HepG2 (cell line): ENCODE measurements around the gene PVALB. TPM values are rescaled to one million over a fixed set of nuclear protein-coding genes. Genes with fewer than 3 reads are reported as not detected.

Experiments used
- ATAC-seq: fragments of 200-7000 bp; cut with Tn5 transposase; 3 replicates; pipeline ENCODE4 v1.9.1; 2020; ENCODE audit warnings: mild to moderate bottlenecking, moderate library complexity
- BruUV-seq: library from RNA; stranded (reverse); fragments of 400-500 nt; replicated peaks from 2 replicates; lab custom pipeline; 2021; lab: Mats Ljungman, UMichigan
- CTCF ChIA-PET: fragments of 300-600 bp; formaldehyde crosslinking; extraction: SDS; loops from one replicate; lab custom pipeline; 2021; ENCODE audit warnings: low total read pairs, inconsistent platforms, low intra/inter-chr PET ratio; lab: Yijun Ruan, JAX
- POLR2A ChIA-PET: fragments of 350-600 bp; sonication (Branson Sonifier 250); formaldehyde crosslinking; loops from one replicate; lab custom pipeline; 2020; ENCODE audit warnings: antibody characterized with exemption, inconsistent platforms; lab: Yijun Ruan, JAX
- DNase-seq: peaks from one replicate; pipeline ENCODE4 v3.0.0-alpha.2; 2015; ENCODE audit warnings: low spot score
- FAIRE-seq: peaks from 3 replicates; lab custom pipeline; 2011; peaks lifted over from hg19 to GRCh38; lab: Jason Lieb, UNC
- H2AFZ ChIP-seq: one replicate; pipeline ENCODE4 v1.6.1; 2011; ENCODE audit warnings: low read length, inconsistent platforms
- H3K27ac ChIP-seq: fragments of 300-600 bp; 3 replicates; pipeline ENCODE4 v1.8.0; 2011; ENCODE audit warnings: mixed run types, mild to moderate bottlenecking, mixed read lengths, low read length, inconsistent platforms; ENCODE audit not compliant: insufficient read depth; ENCODE audit errors: extremely low read length
- H3K27me3 ChIP-seq, 2 experiments: fragments of 200-600 bp in 1 of 2; 2 replicates in 1 of 2; 3 replicates in 1 of 2; pipeline versions ENCODE4 v1.6.0 to v1.8.0; 2011; ENCODE audit warnings: low read length in 2 of 2, mild to moderate bottlenecking in 2 of 2, moderate library complexity in 2 of 2, inconsistent platforms in 1 of 2; ENCODE audit not compliant: insufficient read depth in 2 of 2, control insufficient read depth in 1 of 2
- H3K36me3 ChIP-seq, 2 experiments: fragments of 200-600 bp in 1 of 2; replicated peaks in 1 of 2; 2 replicates in 1 of 2; 3 replicates in 1 of 2; pipeline versions ENCODE4 v1.5.1 to v1.8.0; 2011; ENCODE audit warnings: low read length in 2 of 2, inconsistent platforms in 1 of 2; ENCODE audit not compliant: insufficient read depth in 2 of 2, control insufficient read depth in 1 of 2
- H3K4me1 ChIP-seq: 2 replicates; pipeline ENCODE4 v1.5.1; 2012; ENCODE audit warnings: low read length, inconsistent platforms; ENCODE audit not compliant: insufficient read depth
- H3K4me2 ChIP-seq: 2 replicates; pipeline ENCODE4 v1.6.0; 2011; ENCODE audit warnings: low read depth, low read length, inconsistent platforms
- H3K4me3 ChIP-seq, 3 experiments: fragments of 200-600 bp in 1 of 3; sonication (generic), shearing (Covaris generic) in 1 of 3; replicated peaks in 1 of 3; 2 replicates each; pipeline ENCODE4 v1.5.1; 2011 to 2016; ENCODE audit warnings: low read length in 3 of 3, inconsistent platforms in 2 of 3, low read depth in 2 of 3, mild to moderate bottlenecking in 2 of 3, control low read depth in 1 of 3, mixed read lengths in 1 of 3; ENCODE audit not compliant: insufficient read depth in 1 of 3
- H3K79me2 ChIP-seq: one replicate; pipeline ENCODE4 v1.6.1; 2011; ENCODE audit warnings: low read length, inconsistent platforms; ENCODE audit not compliant: insufficient read depth
- H3K9ac ChIP-seq: 2 replicates; pipeline ENCODE4 v1.6.0; 2011; ENCODE audit warnings: mild to moderate bottlenecking, low read depth, low read length, inconsistent platforms; ENCODE audit not compliant: insufficient read depth
- H3K9me3 ChIP-seq: 2 replicates; pipeline ENCODE4 v1.5.1; 2012; ENCODE audit warnings: mild to moderate bottlenecking, low read length
- H4K20me1 ChIP-seq: 2 replicates; pipeline ENCODE4 v1.6.0; 2011; ENCODE audit warnings: inconsistent platforms, mild to moderate bottlenecking, low read length, moderate library complexity; ENCODE audit not compliant: insufficient read depth
- CHD2 ChIP-seq: IDR thresholded peaks from 2 replicates; pipeline ENCODE4 v1.6.1; 2011; ENCODE audit warnings: low read depth, low read length, improper control_type of control experiment
- CREBL2 ChIP-seq: sonication (generic); formaldehyde crosslinking; IDR thresholded peaks from 2 replicates; pipeline ENCODE4 v1.8.1; 2023; ENCODE audit warnings: missing genetic modification reagents, mild to moderate bottlenecking, borderline replicate concordance
- EEA1 ChIP-seq: sonication (generic); formaldehyde crosslinking; IDR thresholded peaks from 2 replicates; pipeline ENCODE4 v1.5.1; 2020; ENCODE audit warnings: mild to moderate bottlenecking, missing genetic modification reagents, borderline replicate concordance
- IRF2 ChIP-seq: IDR thresholded peaks from 2 replicates; pipeline ENCODE4 v1.6.1; 2018; ENCODE audit warnings: missing genetic modification reagents, missing compliant biosample characterization
- LRRFIP1 ChIP-seq: sonication (generic); formaldehyde crosslinking; conservative IDR thresholded peaks from 2 replicates; pipeline ENCODE4 v1.4.0; 2020; ENCODE audit warnings: missing genetic modification reagents
- MED8 ChIP-seq: sonication (generic); formaldehyde crosslinking; IDR thresholded peaks from 2 replicates; pipeline ENCODE4 v1.8.1; 2023; ENCODE audit warnings: mild to moderate bottlenecking, missing genetic modification reagents; ENCODE audit not compliant: insufficient replicate concordance
- NR2F2 ChIP-seq: IDR thresholded peaks from 2 replicates; pipeline ENCODE4 v1.6.1; 2012; ENCODE audit warnings: low read depth, inconsistent platforms, borderline replicate concordance
- PHB2 ChIP-seq: fragments of 450-650 bp; IDR thresholded peaks from 2 replicates; pipeline ENCODE4 v1.6.1; 2018; ENCODE audit not compliant: partially characterized antibody
- PRDM4 ChIP-seq: sonication (generic); formaldehyde crosslinking; IDR thresholded peaks from 2 replicates; pipeline ENCODE4 v1.9.0; 2021; ENCODE audit warnings: missing genetic modification reagents, borderline replicate concordance
- SMARCE1 ChIP-seq: fragments of 450-650 bp; IDR thresholded peaks from 2 replicates; pipeline ENCODE4 v1.6.1; 2017; ENCODE audit warnings: borderline replicate concordance
- SP2 ChIP-seq: sonication (generic); formaldehyde crosslinking; IDR thresholded peaks from 2 replicates; pipeline ENCODE4 v1.5.1; 2020; ENCODE audit warnings: mild to moderate bottlenecking, missing genetic modification reagents
- ZBTB37 ChIP-seq: sonication (generic); formaldehyde crosslinking; IDR thresholded peaks from 2 replicates; pipeline ENCODE4 v1.4.0; 2020; ENCODE audit warnings: mild to moderate bottlenecking, missing genetic modification reagents
- ZSCAN31 ChIP-seq: sonication (generic); formaldehyde crosslinking; IDR thresholded peaks from 2 replicates; pipeline ENCODE4 v1.5.0; 2020; ENCODE audit warnings: low read depth, mild to moderate bottlenecking, missing genetic modification reagents
- WGBS: methylation state at CpG from one replicate; pipeline ENCODE4 v1.1.6; 2017; ENCODE audit warnings: low lambda C conversion rate; 5-methylcytosine and 5-hydroxymethylcytosine counted together
- in situ Hi-C: cut with HindIII; loops from 2 replicates; pipeline ENCODE4 v1.10.0; 2017; ENCODE audit warnings: low pct_unique_long_range_greater_than_20kb; ENCODE audit not compliant: extremely low pct_ligation_motif_present
- intact Hi-C: fragments of 100-400 bp; cut with micrococcal nuclease; formaldehyde crosslinking; loops from one replicate; pipeline ENCODE4 v1.10.0; 2022; ENCODE audit not compliant: unreplicated experiment
- polyA plus RNA-seq, 8 experiments: library from polyadenylated mRNA; depleted of rRNA in 3 of 8; stranded (reverse) in 7 of 8; unstranded in 1 of 8; fragments of >200 nt; fragmentation: Illumina TruSeq in 4 of 8; extraction: Trizol in 4 of 8; gene quantifications; 2 replicates each; pipeline versions ENCODE4 v1.2.1 to v1.2.3, GENCODE V29; 2011 to 2016; ENCODE audit warnings: low read depth in 4 of 8, missing spikeins in 1 of 8, mixed read lengths in 1 of 8; ENCODE audit not compliant: insufficient read depth in 1 of 8
- total RNA-seq, 5 experiments: library from RNA; depleted of rRNA; stranded (reverse); fragments of >200 nt; fragmentation: Illumina TruSeq; extraction: Trizol; gene quantifications; 2 replicates each; pipeline ENCODE4 v1.2.3, GENCODE V29; 2016; ENCODE audit warnings: low read depth in 1 of 5

Gene PVALB
- total and polyA plus RNA-seq, 2 of the 13 experiments (the other 11 are each of a cell fraction or from before 2014, with no cell fraction given): not detected

GRCh38 chr22:36803358-36803757 is 13.5 kb downstream of the PVALB start:
- in situ Hi-C loops (no loop called here), intact Hi-C loops (no loop called here)
- ChIA-PET POLR2A (no interaction called here), CTCF (no interaction called here)
- H3K4me2 ChIP-seq: no peak overlapping the region
- no peaks in the 10 kb centered on the region for H3K36me3 ChIP-seq
- DNase-seq: no peak
- FAIRE-seq: no peak
- no peaks in the 10 kb centered on the region for H4K20me1 ChIP-seq
- TF ChIP-seq EEA1 (CRISPR knock-in tag) (no peak), SP2 (CRISPR knock-in tag) (no peak), PHB2 (no peak), PRDM4 (CRISPR knock-in tag) (no peak), NR2F2 (no peak)
- no peak overlapping the region for H3K27ac ChIP-seq
- no peaks in the 10 kb centered on the region for H3K4me1 ChIP-seq
- no TSS peak for BruUV-seq
- H3K9me3 ChIP-seq: no peaks in the 10 kb centered on the region
- WGBS: 6% methylated on average over 1 of the region's 1 CpG
- no peak overlapping the region for H2AFZ ChIP-seq
- no peak overlapping the region for H3K4me3 ChIP-seq
- ATAC-seq: no peak
- H3K79me2 ChIP-seq: no peaks in the 10 kb centered on the region
- peaks cover 0 to 20% of the 10 kb centered on the region in 2 experiments; a peak in 2 of 5 replicates for H3K27me3 ChIP-seq
- H3K9ac ChIP-seq: no peak overlapping the region

GRCh38 chr22:36798674-36799066 is 18.2 kb downstream of the PVALB start:
- H3K27me3 ChIP-seq: peaks cover 0 to 25% of the 10 kb centered on the region in 2 experiments; a peak in 3 of 5 replicates
- DNase-seq (no peak), FAIRE-seq (no peak), ATAC-seq (no peak; the same call in 2 of the 3 replicates)
- ChIA-PET POLR2A (no interaction called here), CTCF (no interaction called here)
- no peaks in the 10 kb centered on the region for H3K79me2 ChIP-seq
- H3K27ac ChIP-seq: no peak overlapping the region
- intact Hi-C loops (no loop called here), in situ Hi-C loops (no loop called here)
- no peaks in the 10 kb centered on the region for H3K36me3 ChIP-seq
- H3K4me2 ChIP-seq: no peak overlapping the region
- no TSS peak for BruUV-seq
- H2AFZ ChIP-seq: no peak overlapping the region
- no peak overlapping the region for H3K9ac ChIP-seq
- H3K4me3 ChIP-seq: no peak overlapping the region
- WGBS: 47% methylated on average over 7 of the region's 11 CpGs
- H3K9me3 ChIP-seq: no peaks in the 10 kb centered on the region
- H4K20me1 ChIP-seq: no peaks in the 10 kb centered on the region
- no peaks in the 10 kb centered on the region for H3K4me1 ChIP-seq
- no peak for TF ChIP-seq IRF2 (CRISPR knock-in tag)
- TF ChIP-seq CREBL2: no peak
- TF ChIP-seq LRRFIP1: no peak
- no peak for TF ChIP-seq MED8 (CRISPR knock-in tag)
- TF ChIP-seq CHD2: no peak
- no peak for TF ChIP-seq SMARCE1
- no peak for TF ChIP-seq ZSCAN31 (CRISPR knock-in tag)
- TF ChIP-seq ZBTB37 (CRISPR knock-in tag): no peak
